ENCODE data around the gene ZNF232. TPM values are rescaled to one million over a fixed set of nuclear protein-coding genes. Genes with fewer than 3 reads are reported as not detected.
"Not testable (repeated sequence)": the region's sequence is repeated elsewhere in the genome, so short reads cannot be mapped to it uniquely, and the experiment has no call there.

The ZNF232 gene
- total RNA-seq, 1 experiment from 2014 or later = 17.7 TPM

GRCh38 chr17:5097101-5097834, 14.4 kb downstream of the ZNF232 start:
- DNase-seq (ENCODE audit: low read depth) = no peak

GRCh38 chr17:5096731-5097100, 15.0 kb downstream of the ZNF232 start:
- no peak for DNase-seq (ENCODE audit: low read depth)

- DNase-seq (ENCODE audit: low read depth) = no peak
Measured at GRCh38 chr17:5092218-5093010, 19.3 kb downstream of the ZNF232 start.

- DNase-seq (ENCODE audit: low read depth) = no peak
Measured at GRCh38 chr17:5080591-5080990, 31.1 kb downstream of the ZNF232 start.

GRCh38 chr17:5078106-5079028, 33.3 kb downstream of the ZNF232 start, which contains the start of gene ZFP3:
ZFP3 (plus strand) TSS chr17:5078467; CDS start chr17:5091505, 13,038 bp downstream.
- no peak for DNase-seq (ENCODE audit: low read depth)

GRCh38 chr17:5077781-5078105, 33.9 kb downstream of the ZNF232 start:
- DNase-seq (ENCODE audit: low read depth) = no peak

- not testable (repeated sequence) for DNase-seq (ENCODE audit: low read depth)
Measured at GRCh38 chr17:5077275-5077674, 34.4 kb downstream of the ZNF232 start.

GRCh38 chr17:5075472-5075871, 36.2 kb downstream of the ZNF232 start:
- DNase-seq (ENCODE audit: low read depth) = not testable (repeated sequence)

GRCh38 chr17:5069724-5070123, 42.0 kb downstream of the ZNF232 start:
- no peak for DNase-seq (ENCODE audit: low read depth)

- no peak for DNase-seq (ENCODE audit: low read depth)
Measured at GRCh38 chr17:5068236-5068635, 43.4 kb downstream of the ZNF232 start.

- no peak for DNase-seq (ENCODE audit: low read depth)
Measured at GRCh38 chr17:5065227-5065744, 46.4 kb downstream of the ZNF232 start.

Other genes starting within 250 kb of the ZNF232 start
- gene C17orf107, start 212.3 kb downstream of the ZNF232 start, total RNA-seq (2014; rRNA removed; shearing (Covaris generic)) = 0.17 TPM in 1 of 2 replicates, not detected in the other
- gene CHRNE, start 208.8 kb downstream of the ZNF232 start, total RNA-seq (2014; rRNA removed; shearing (Covaris generic)) = 1.1 TPM in 1 of 2 replicates, not detected in the other
- 0.23 TPM in 1 of 2 replicates, not detected in the other for gene GP1BA, start 179.6 kb downstream of the ZNF232 start, total RNA-seq (2014; rRNA removed; shearing (Covaris generic))
- 82.4 and 112 TPM in 2 replicates for gene SLC25A11, start 171.8 kb downstream of the ZNF232 start, total RNA-seq (2014; rRNA removed; shearing (Covaris generic))
- gene RNF167, start 171.6 kb downstream of the ZNF232 start, total RNA-seq (2014; rRNA removed; shearing (Covaris generic)) = 31.8 and 39.1 TPM in 2 replicates
- 1,218 and 1,358 TPM in 2 replicates for gene PFN1, start 163.3 kb downstream of the ZNF232 start, total RNA-seq (2014; rRNA removed; shearing (Covaris generic))
- gene ENO3, start 160.8 kb downstream of the ZNF232 start, total RNA-seq (2014; rRNA removed; shearing (Covaris generic)) = 1.8 and 5.2 TPM in 2 replicates
- gene SPAG7, start 144.1 kb downstream of the ZNF232 start, total RNA-seq (2014; rRNA removed; shearing (Covaris generic)) = 56.3 and 93.3 TPM in 2 replicates
- 4.3 and 8.5 TPM in 2 replicates for gene CAMTA2, start 124.2 kb downstream of the ZNF232 start, total RNA-seq (2014; rRNA removed; shearing (Covaris generic))
- gene INCA1, start 114.4 kb downstream of the ZNF232 start, total RNA-seq (2014; rRNA removed; shearing (Covaris generic)) = 0.23 TPM in 1 of 2 replicates, not detected in the other
- 32.3 and 46.6 TPM in 2 replicates for gene KIF1C, start 113.9 kb downstream of the ZNF232 start, total RNA-seq (2014; rRNA removed; shearing (Covaris generic))
- not detected in 2 replicates for gene SLC52A1, start 76.5 kb downstream of the ZNF232 start, total RNA-seq (2014; rRNA removed; shearing (Covaris generic))
- gene ZFP3, start 33.4 kb downstream of the ZNF232 start, total RNA-seq (2014; rRNA removed; shearing (Covaris generic)) = not detected in 2 replicates
- gene USP6, start 4.2 kb upstream of the ZNF232 start, total RNA-seq (2014; rRNA removed; shearing (Covaris generic)) = not detected in 2 replicates
- gene ZNF594, start 80.0 kb upstream of the ZNF232 start, total RNA-seq (2014; rRNA removed; shearing (Covaris generic)) = 4.5 and 6.5 TPM in 2 replicates
- not detected in 2 replicates for gene SCIMP, start 123.0 kb upstream of the ZNF232 start, total RNA-seq (2014; rRNA removed; shearing (Covaris generic))
- gene RABEP1, start 170.4 kb upstream of the ZNF232 start, total RNA-seq (2014; rRNA removed; shearing (Covaris generic)) = 36.9 and 45.7 TPM in 2 replicates